ENCODE measurements around the gene GGCX. TPM values are rescaled to one million over a fixed set of nuclear protein-coding genes. Genes with fewer than 3 reads are reported as not detected.

The GGCX gene
- total and polyA plus RNA-seq, 2 of the 13 experiments (the other 11 are each of a cell fraction or from before 2014, with no cell fraction given): 72.5 to 103 TPM

GRCh38 chr2:85584857-85585780 is 23.8 kb upstream of the GGCX start (continued):
- no peak; the same call in 1 of the 2 replicates for TF ChIP-seq TRAFD1 (CRISPR knock-in tag; IDR thresholded peaks at IDR 0.05; ENCODE audit: borderline replicate concordance)
- peak; percentile 85; the same call in 1 of the 2 replicates for TF ChIP-seq ELF3 (CRISPR knock-in tag; IDR thresholded peaks at IDR 0.05)
- no peak for TF ChIP-seq PBX3 (CRISPR knock-in tag; IDR thresholded peaks at IDR 0.05; ENCODE audit: borderline replicate concordance)
- peak; percentile 94 for TF ChIP-seq JUN (CRISPR knock-in tag; IDR thresholded peaks at IDR 0.05)
- 0 out of 2 replicates have a peak, but pooled peaks have one; percentile 19 for TF ChIP-seq ADNP (CRISPR knock-in tag; IDR thresholded peaks at IDR 0.05)
- TF ChIP-seq MTF2 (CRISPR knock-in tag; IDR thresholded peaks at IDR 0.05; ENCODE audit: borderline replicate concordance): peak; percentile 81
- no peak for TF ChIP-seq DR1 (CRISPR knock-in tag; IDR thresholded peaks at IDR 0.05)
- peak; percentile 80; the same call in 1 of the 2 replicates for TF ChIP-seq ZNF580 (CRISPR knock-in tag; IDR thresholded peaks at IDR 0.05; ENCODE audit: borderline replicate concordance, low read depth)
- peak; percentile 12 for TF ChIP-seq RBM22 (optimal IDR thresholded peaks at IDR 0.05; ENCODE audit: low read length)
- peak; percentile 24; the same call in 1 of the 2 replicates for TF ChIP-seq CHD4 (IDR thresholded peaks at IDR 0.05; ENCODE audit: borderline replicate concordance, low read length)
- TF ChIP-seq UBTF (CRISPR knock-in tag; IDR thresholded peaks at IDR 0.05): no peak; the same call in 1 of the 2 replicates
- no peak; the same call in 1 of the 2 replicates for TF ChIP-seq ESRRA (CRISPR knock-in tag; IDR thresholded peaks at IDR 0.05; ENCODE audit: low read depth)
- TF ChIP-seq ETV5 (CRISPR knock-in tag; IDR thresholded peaks at IDR 0.05; ENCODE audit: borderline replicate concordance): peak; percentile 81; the same call in 1 of the 2 replicates
- TF ChIP-seq POGK (CRISPR knock-in tag; conservative IDR thresholded peaks at IDR 0.05): peak; percentile 23
- TF ChIP-seq ZNF33A (CRISPR knock-in tag; IDR thresholded peaks at IDR 0.05; ENCODE audit: borderline replicate concordance): peak; percentile 21; the same call in 1 of the 2 replicates
- TF ChIP-seq SOX13 (IDR thresholded peaks at IDR 0.05): no peak; the same call in 1 of the 2 replicates
- TF ChIP-seq SOX13 (CRISPR knock-in tag; conservative IDR thresholded peaks at IDR 0.05 in 1 of 2, IDR thresholded peaks at IDR 0.05 in 1 of 2): peak; percentile 5 to 84; a peak in 2 of 4 replicates
- peak; percentile 59 for TF ChIP-seq ZNF607 (CRISPR knock-in tag; IDR thresholded peaks at IDR 0.05; ENCODE audit: borderline replicate concordance)
- peak; percentile 39; the same call in 1 of the 2 replicates for TF ChIP-seq ZNF451 (CRISPR knock-in tag; IDR thresholded peaks at IDR 0.05)
- no peak for TF ChIP-seq SOX6 (IDR thresholded peaks at IDR 0.05)
- TF ChIP-seq SOX6 (CRISPR knock-in tag; IDR thresholded peaks at IDR 0.05): peak; percentile 76

Measured in HepG2 (cell line).